AG10803 (cell line): ENCODE data around the gene RBM45.

Source experiments
- DNase-seq: peaks from one replicate; pipeline ENCODE4 v3.0.0; 2010; ENCODE audit warnings: low read depth
- H3K4me3 ChIP-seq: 2 replicates; pipeline ENCODE4 v1.5.1; 2011; ENCODE audit warnings: mild to moderate bottlenecking, low read length, control low read depth
- CTCF ChIP-seq: conservative IDR thresholded peaks from 2 replicates; pipeline ENCODE4 v1.5.1; 2011; ENCODE audit warnings: mild to moderate bottlenecking, low read length, control low read depth, inconsistent platforms

The RBM45 gene

DNA sequence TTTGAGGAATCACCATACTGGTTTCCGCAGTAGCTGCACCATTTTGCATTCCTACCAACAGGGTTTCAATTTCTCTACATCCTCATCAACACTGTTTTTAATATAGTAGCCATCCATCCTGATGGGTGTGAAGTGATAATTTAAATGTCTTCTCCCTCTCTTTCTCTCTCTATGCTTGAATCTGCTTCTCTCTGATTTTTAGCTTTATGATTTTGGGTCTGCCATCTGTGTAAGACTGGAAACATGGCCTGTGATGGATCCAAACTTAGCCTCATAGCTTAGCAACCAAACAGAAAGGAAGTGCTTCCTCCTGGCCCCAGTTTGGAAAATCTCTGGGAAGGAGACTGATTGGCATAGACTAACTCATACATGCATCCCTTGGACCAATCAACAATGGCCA is 48.4 kb downstream of the RBM45 start:
- TF ChIP-seq CTCF = no peak
- H3K4me3 ChIP-seq = no peak overlapping the region
- DNase-seq = no peak

DNA sequence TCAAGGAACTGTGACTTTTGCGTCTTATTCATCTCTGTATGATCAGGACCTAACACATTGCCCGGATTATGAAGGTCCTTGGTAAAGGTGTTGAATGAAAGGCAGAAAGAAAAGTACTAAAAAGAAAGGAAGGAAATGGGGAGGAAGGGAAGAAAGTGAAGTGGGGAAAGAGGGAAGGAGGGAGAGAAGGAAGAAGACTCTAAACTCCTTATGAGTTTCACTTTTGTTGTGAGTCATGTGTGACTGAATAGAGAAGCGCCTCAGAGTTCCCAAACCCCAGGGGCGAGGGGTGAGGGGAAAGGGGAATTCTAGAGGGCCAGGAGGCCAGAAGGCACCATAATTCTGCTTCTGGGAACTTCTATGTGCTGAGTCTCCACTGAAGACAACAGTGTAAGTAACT is 51.2 kb downstream of the RBM45 start:
- DNase-seq = no peak
- H3K4me3 ChIP-seq = no peak overlapping the region; the same call in 1 of the 2 replicates
- TF ChIP-seq CTCF = no peak

DNA sequence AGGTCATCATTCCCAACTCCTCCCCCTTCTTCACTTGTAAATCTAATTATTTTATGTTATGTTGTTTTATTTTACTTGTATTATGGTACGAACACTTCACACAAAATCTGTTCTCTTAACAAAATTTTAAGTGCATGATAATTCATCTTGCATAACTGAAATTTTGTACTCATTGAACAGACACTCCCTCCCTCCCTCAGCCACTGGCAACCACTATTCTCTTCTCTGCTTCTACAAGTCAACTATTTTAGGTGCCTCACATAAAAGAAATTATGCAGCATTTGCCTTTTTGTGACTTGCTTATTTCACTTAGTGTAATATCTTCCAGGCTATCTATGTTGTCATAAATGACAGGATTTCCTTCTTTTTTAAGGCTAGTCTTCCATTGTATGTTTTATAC is 51.7 kb downstream of the RBM45 start:
- no peak for TF ChIP-seq CTCF
- DNase-seq = no peak
- no peak overlapping the region for H3K4me3 ChIP-seq

GRCh38 chr2:178173657-178174056 is 61.4 kb downstream of the RBM45 start:
- no peak for DNase-seq
- TF ChIP-seq CTCF = no peak
- H3K4me3 ChIP-seq = no peak overlapping the region

DNA sequence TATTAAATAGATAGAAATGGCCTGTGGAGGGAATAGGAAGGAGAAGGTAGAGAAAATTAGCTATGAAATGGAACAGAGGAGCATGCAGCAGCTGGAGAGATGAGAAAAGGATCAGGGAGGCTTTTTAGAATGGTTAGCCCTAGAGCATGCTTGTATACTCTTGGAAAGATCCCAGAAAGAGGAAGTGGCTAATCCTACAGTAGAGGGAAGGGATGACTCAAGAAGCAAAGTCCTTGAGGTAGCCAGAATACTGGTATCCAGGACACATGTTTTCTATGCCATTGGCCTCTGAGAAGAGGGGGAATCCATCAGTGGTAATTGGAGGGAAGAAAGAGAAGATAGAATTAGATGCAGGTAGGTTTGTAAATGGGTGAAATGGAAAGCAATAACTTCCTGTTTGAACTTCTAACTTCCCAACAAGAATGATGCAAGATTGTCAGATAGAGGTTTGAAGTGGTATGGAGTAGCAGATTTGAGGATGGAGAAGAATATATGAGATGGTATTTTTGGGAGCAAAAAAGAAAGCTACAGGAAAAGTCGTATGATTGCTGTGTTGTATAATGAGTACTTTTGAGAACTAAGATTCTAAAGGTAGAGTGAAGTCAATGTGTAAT is 64.9 kb downstream of the RBM45 start:
- TF ChIP-seq CTCF = no peak
- no peak overlapping the region for H3K4me3 ChIP-seq
- DNase-seq = peak; percentile 57
